ENCODE measurements around the gene PLA2G12A. TPM values are rescaled to one million over a fixed set of nuclear protein-coding genes. Genes with fewer than 3 reads are reported as not detected.

The PLA2G12A gene
- total RNA-seq, 1 donor from 2014 or later, result 43.4 TPM

DNA sequence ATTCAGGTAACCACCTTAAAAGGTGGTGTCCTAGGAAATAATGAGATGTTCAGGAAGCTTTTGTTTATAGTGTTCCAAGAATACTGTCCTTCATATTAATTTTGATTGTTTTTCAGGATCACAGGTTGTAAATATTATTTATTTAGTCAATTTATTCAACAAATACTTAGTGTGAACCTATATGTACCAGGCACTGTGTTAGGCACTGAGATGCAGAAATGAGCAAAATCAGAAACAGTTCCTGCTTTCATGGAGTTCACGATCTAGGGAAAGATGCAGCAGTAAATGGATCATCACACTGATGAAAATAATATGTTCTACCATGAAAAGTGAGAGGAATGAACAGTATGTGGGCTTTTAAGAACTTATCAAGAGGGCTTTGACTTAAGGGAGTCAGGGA, 18.2 kb upstream of the PLA2G12A start:
- H3K36me3 Mint-ChIP-seq (ENCODE audit: low read depth), result no peaks in the 10 kb centered on the region
- peaks cover 18% of the 10 kb centered on the region for H3K27me3 Mint-ChIP-seq (ENCODE audit: low read depth)
- no peak overlapping the region for H3K27ac Mint-ChIP-seq (ENCODE audit: unreplicated experiment)
- no peak overlapping the region for H3K4me3 Mint-ChIP-seq (ENCODE audit: unreplicated experiment)
- H3K9me3 Mint-ChIP-seq (ENCODE audit: low read depth), result no peaks in the 10 kb centered on the region
- no peaks in the 10 kb centered on the region for H3K4me1 Mint-ChIP-seq (ENCODE audit: low read depth)
- no peak for DNase-seq (ENCODE audit: low spot score)
- TF ChIP-seq, protein P1, sequence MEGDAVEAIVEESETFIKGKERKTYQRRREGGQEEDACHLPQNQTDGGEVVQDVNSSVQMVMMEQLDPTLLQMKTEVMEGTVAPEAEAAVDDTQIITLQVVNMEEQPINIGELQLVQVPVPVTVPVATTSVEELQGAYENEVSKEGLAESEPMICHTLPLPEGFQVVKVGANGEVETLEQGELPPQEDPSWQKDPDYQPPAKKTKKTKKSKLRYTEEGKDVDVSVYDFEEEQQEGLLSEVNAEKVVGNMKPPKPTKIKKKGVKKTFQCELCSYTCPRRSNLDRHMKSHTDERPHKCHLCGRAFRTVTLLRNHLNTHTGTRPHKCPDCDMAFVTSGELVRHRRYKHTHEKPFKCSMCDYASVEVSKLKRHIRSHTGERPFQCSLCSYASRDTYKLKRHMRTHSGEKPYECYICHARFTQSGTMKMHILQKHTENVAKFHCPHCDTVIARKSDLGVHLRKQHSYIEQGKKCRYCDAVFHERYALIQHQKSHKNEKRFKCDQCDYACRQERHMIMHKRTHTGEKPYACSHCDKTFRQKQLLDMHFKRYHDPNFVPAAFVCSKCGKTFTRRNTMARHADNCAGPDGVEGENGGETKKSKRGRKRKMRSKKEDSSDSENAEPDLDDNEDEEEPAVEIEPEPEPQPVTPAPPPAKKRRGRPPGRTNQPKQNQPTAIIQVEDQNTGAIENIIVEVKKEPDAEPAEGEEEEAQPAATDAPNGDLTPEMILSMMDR (IDR thresholded peaks at IDR 0.05), result no peak

DNA sequence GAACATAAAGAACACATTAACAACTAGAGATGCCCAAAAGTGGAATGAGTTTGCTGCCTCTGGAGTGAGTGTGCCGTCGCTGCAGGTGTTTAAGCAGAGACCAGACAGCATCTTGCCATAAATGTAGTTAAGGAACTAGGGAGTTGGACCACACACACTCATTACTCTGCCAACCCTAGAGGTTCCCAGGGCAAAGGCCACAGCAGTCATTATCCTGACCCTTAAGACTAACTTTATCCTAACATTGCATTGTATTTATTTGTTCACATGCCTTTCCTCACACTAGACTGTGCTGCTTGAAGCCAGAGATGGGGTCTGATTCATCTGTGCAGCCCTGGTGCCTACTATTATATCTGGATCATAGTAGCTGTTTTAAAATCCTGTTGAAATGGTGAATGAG, 16.9 kb upstream of the PLA2G12A start:
- DNase-seq (ENCODE audit: low spot score), result no peak
- H3K27ac Mint-ChIP-seq (ENCODE audit: unreplicated experiment), result no peak overlapping the region
- peaks cover 21% of the 10 kb centered on the region for H3K27me3 Mint-ChIP-seq (ENCODE audit: low read depth)
- TF ChIP-seq, protein P1 (IDR thresholded peaks at IDR 0.05), result no peak
- no peaks in the 10 kb centered on the region for H3K9me3 Mint-ChIP-seq (ENCODE audit: low read depth)
- H3K4me1 Mint-ChIP-seq (ENCODE audit: low read depth), result no peaks in the 10 kb centered on the region
- no peaks in the 10 kb centered on the region for H3K36me3 Mint-ChIP-seq (ENCODE audit: low read depth)
- no peak overlapping the region for H3K4me3 Mint-ChIP-seq (ENCODE audit: unreplicated experiment)

DNA sequence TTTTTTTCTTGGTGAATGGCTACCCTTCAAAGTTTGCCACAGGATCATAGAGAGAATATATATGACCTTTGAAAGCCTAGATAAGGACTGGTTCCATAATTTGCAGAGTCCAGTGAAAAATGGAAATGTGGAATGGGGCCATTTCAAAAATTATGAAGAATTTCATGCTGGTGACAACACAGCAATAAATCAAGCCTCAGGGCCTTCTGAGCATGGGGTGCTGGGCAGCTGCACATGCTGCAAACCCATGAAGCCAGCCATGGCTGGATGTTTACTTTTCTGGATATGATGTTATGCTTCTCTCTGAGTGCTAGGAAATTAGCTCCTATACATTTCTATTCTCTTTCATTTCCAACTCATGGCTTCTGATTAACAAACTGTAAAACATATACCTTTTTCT, 16.0 kb upstream of the PLA2G12A start:
- no peak for DNase-seq (ENCODE audit: low spot score)
- no peaks in the 10 kb centered on the region for H3K36me3 Mint-ChIP-seq (ENCODE audit: low read depth)
- no peak overlapping the region for H3K4me3 Mint-ChIP-seq (ENCODE audit: unreplicated experiment)
- TF ChIP-seq, protein P1 (IDR thresholded peaks at IDR 0.05), result no peak
- H3K27ac Mint-ChIP-seq (ENCODE audit: unreplicated experiment), result no peak overlapping the region
- H3K9me3 Mint-ChIP-seq (ENCODE audit: low read depth), result no peaks in the 10 kb centered on the region
- no peaks in the 10 kb centered on the region for H3K4me1 Mint-ChIP-seq (ENCODE audit: low read depth)
- peaks cover 26% of the 10 kb centered on the region for H3K27me3 Mint-ChIP-seq (ENCODE audit: low read depth)

DNA sequence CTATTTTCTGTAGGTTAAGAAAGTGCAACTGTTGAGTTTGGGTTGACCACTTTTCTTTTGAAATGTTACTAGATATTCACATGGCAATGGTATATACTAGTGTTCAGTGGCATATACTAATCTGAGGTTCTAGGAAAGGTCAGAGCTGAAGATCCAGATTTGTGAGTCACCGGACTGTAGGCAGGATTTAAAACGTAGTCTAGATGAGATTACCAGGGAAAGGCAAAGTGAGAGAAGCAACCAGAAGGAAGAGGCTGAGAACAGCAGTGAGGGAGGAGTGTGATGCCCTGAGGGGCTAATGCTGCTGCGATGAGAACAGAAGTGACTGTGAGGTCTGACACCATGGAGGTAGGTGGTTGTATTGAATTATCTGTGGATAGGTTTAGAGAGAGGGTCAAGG, 9.7 kb upstream of the PLA2G12A start:
- Mint-ChIP-seq H3K36me3 (ENCODE audit: low read depth) (no peaks in the 10 kb centered on the region), H3K4me1 (ENCODE audit: low read depth) (peaks cover 11% of the 10 kb centered on the region), H3K27me3 (ENCODE audit: low read depth) (peaks cover 15% of the 10 kb centered on the region), H3K27ac (ENCODE audit: unreplicated experiment) (no peak overlapping the region), H3K4me3 (ENCODE audit: unreplicated experiment) (no peak overlapping the region), H3K9me3 (ENCODE audit: low read depth) (no peaks in the 10 kb centered on the region)
- no peak for DNase-seq (ENCODE audit: low spot score)
- TF ChIP-seq, protein P1 (IDR thresholded peaks at IDR 0.05), result no peak

DNA sequence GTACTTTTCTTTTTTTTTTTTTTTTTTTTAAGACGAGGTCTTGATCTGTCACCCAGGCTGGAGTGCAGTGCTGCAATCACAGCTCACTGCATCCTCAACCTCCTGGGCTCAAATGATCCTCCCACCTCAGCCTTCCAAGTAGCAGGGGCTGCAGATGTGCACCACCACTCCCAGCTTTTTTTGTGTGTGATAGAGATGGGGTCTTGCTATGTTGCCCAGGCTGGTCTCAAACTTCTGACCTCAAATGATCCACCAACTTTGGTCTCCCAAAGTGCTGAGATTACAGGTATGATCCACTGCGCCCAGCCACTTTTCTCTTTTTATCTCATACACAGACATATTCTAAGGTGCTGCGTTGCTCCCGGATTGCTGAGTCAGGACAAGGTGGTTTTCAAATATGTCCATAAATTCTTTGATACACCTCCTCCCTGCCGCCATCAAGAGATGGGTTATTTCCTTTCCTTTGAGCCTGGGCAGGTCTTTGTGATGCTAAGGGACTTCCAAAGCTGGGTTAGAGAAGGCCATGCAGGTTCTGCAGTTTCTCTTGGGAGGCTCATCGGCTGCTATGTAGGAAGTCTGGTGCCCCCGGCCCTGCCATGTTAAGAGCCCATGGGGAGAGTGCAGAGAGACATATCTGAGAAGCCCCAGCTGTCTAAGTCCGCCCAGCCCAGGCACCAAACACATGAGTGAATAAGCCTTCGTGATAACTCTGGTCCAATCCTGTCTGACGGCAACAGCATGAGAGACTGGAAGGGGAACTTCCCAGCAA, 8.4 kb upstream of the PLA2G12A start:
- H3K4me3 Mint-ChIP-seq (ENCODE audit: unreplicated experiment), result no peak overlapping the region
- peaks cover 10% of the 10 kb centered on the region for H3K27me3 Mint-ChIP-seq (ENCODE audit: low read depth)
- DNase-seq (ENCODE audit: low spot score), result no peak
- H3K27ac Mint-ChIP-seq (ENCODE audit: unreplicated experiment), result no peak overlapping the region
- peaks cover 11% of the 10 kb centered on the region for H3K4me1 Mint-ChIP-seq (ENCODE audit: low read depth)
- TF ChIP-seq, protein P1 (IDR thresholded peaks at IDR 0.05), result no peak
- no peaks in the 10 kb centered on the region for H3K9me3 Mint-ChIP-seq (ENCODE audit: low read depth)
- no peaks in the 10 kb centered on the region for H3K36me3 Mint-ChIP-seq (ENCODE audit: low read depth)
